GM12878 (cell line): ENCODE results near the gene LRP10.

Experiments
- CBX5 ChIP-seq: sonication (generic); IDR thresholded peaks from 2 replicates; pipeline ENCODE4 v1.6.1; 2016; ENCODE audit warnings: low read depth, moderate library complexity, mild to moderate bottlenecking, inconsistent platforms
- EZH2 ChIP-seq: IDR thresholded peaks from 2 replicates; pipeline ENCODE4 v1.6.1; 2012; ENCODE audit warnings: low read depth, mild to moderate bottlenecking, control low read depth, inconsistent platforms, low read length, borderline replicate concordance; ENCODE audit not compliant: control insufficient read depth
- NFIC ChIP-seq: IDR thresholded peaks from 2 replicates; pipeline ENCODE4 v1.6.1; 2012; ENCODE audit warnings: low read depth, mild to moderate bottlenecking, inconsistent platforms, low read length, moderate library complexity
- POLR2A ChIP-seq: IDR thresholded peaks from 2 replicates; pipeline ENCODE4 v1.6.1; 2011; ENCODE audit warnings: low read depth, mild to moderate bottlenecking, low read length
- POLR2AphosphoS5 ChIP-seq: IDR thresholded peaks from 2 replicates; pipeline ENCODE4 v1.6.1; 2011; ENCODE audit warnings: mild to moderate bottlenecking, low read length, inconsistent platforms
- RAD51 ChIP-seq: fragments of 450-650 bp; IDR thresholded peaks from 2 replicates; pipeline ENCODE4 v1.6.1; 2016; ENCODE audit warnings: moderate library complexity, mild to moderate bottlenecking, inconsistent platforms
- SREBF1 ChIP-seq: IDR thresholded peaks from 2 replicates; pipeline ENCODE4 v1.6.1; 2012; ENCODE audit warnings: mild to moderate bottlenecking, low read length
- TAF1 ChIP-seq: IDR thresholded peaks from 2 replicates; pipeline ENCODE4 v1.6.1; 2011; ENCODE audit warnings: mild to moderate bottlenecking, low read depth, low read length, borderline replicate concordance
- ZNF217 ChIP-seq: fragments of 450-650 bp; IDR thresholded peaks from 2 replicates; pipeline ENCODE4 v1.6.1; 2017; ENCODE audit warnings: antibody characterized with exemption, mild to moderate bottlenecking

GRCh38 chr14:22852599-22852939 lies 19.0 kb upstream of the LRP10 start:
- TF ChIP-seq POLR2A, result no peak
- TF ChIP-seq CBX5, result no peak
- no peak for TF ChIP-seq TAF1
- no peak for TF ChIP-seq EZH2
- TF ChIP-seq POLR2AphosphoS5, result no peak
- TF ChIP-seq SREBF1, result no peak
- TF ChIP-seq ZNF217, result no peak
- no peak for TF ChIP-seq RAD51
- no peak for TF ChIP-seq NFIC
